Body of pancreas (tissue), 4 donors: ENCODE measurements around the gene GLCCI1. TPM values are rescaled to one million over a fixed set of nuclear protein-coding genes. Genes with fewer than 3 reads are reported as not detected.
A peak's percentile ranks its signal among the peaks of the same experiment; 100 is the strongest.
"Not testable (repeated sequence)": the region's sequence is repeated elsewhere in the genome, so short reads cannot be mapped to it uniquely, and the experiment has no call there.

Experiments
- ATAC-seq: fragments of 150-250 bp; one replicate; pipeline ENCODE4 v1.9.1; 2016
- DNase-seq, 4 donors: peaks; one replicate each; pipeline ENCODE4 v3.0.0-alpha.2; 2019
- H3K27ac ChIP-seq, 4 donors: fragments of 200-600 bp; sonication (generic); 1 replicate in 3 of 4; 2 replicates in 1 of 4; pipeline versions ENCODE4 v1.5.1 to v1.6.1; 2016 to 2019; ENCODE audit warnings: mild to moderate bottlenecking in 1 of 4, mixed read lengths in 1 of 4, moderate library complexity in 1 of 4
- H3K27me3 ChIP-seq, 2 donors: fragments of 200-600 bp; sonication (generic); one replicate each; pipeline ENCODE4 v1.6.0; 2016; ENCODE audit warnings: mild to moderate bottlenecking in 1 of 2
- H3K36me3 ChIP-seq, 2 donors: fragments of 200-600 bp; sonication (generic); replicated peaks in 1 of 2; 2 replicates each; pipeline ENCODE4 v1.5.1; 2016; ENCODE audit warnings: low read depth in 2 of 2; ENCODE audit not compliant: insufficient read depth in 1 of 2
- H3K4me1 ChIP-seq: fragments of 200-600 bp; sonication (generic); one replicate; pipeline ENCODE4 v1.6.0; 2016
- H3K4me3 ChIP-seq, 2 donors: fragments of 200-600 bp; sonication (generic); 1 replicate in 1 of 2; 2 replicates in 1 of 2; pipeline ENCODE4 v1.5.1; 2016 to 2019
- H3K9me3 ChIP-seq, 3 donors: fragments of 200-600 bp; sonication (generic); 1 replicate in 2 of 3; 2 replicates in 1 of 3; pipeline ENCODE4 v1.5.1; 2016
- CTCF ChIP-seq, 7 experiments: fragments of 450-650 bp in 4 of 7; fragments of 200-600 bp in 3 of 7; sonication (generic) in 3 of 7; IDR thresholded peaks; one replicate each; pipeline ENCODE4 v1.5.1; 2016 to 2019; ENCODE audit warnings: antibody characterized with exemption in 7 of 7
- POLR2A ChIP-seq, 3 donors: fragments of 450-650 bp; IDR thresholded peaks; one replicate each; pipeline ENCODE4 v1.6.1; 2016; ENCODE audit warnings: antibody characterized with exemption in 3 of 3, mild to moderate bottlenecking in 2 of 3
- WGBS, 2 donors: methylation state at CpG; one replicate each; pipeline ENCODE4 v1.1.5; 2017; 5-methylcytosine and 5-hydroxymethylcytosine counted together
- intact Hi-C: fragments of 100-400 bp; cut with DNase I; formaldehyde crosslinking; loops from one replicate; pipeline ENCODE4 v1.15.1; 2023
- total RNA-seq, 2 donors: library from RNA; depleted of rRNA; stranded (reverse); fragments of >200 nt; gene quantifications; one replicate each; pipeline ENCODE4 v1.1.0, GENCODE V29; 2016

The GLCCI1 gene
- total RNA-seq, 2 donors from 2014 or later = 5.9 to 8.3 TPM

- Histone ChIP-seq H3K36me3 (no peaks in the 10 kb centered on the region), H3K4me1 (no peaks in the 10 kb centered on the region), H3K27me3 (no peaks in the 10 kb centered on the region), H3K27ac (no peak overlapping the region), H3K4me3 (no peak overlapping the region), H3K9me3 (peaks cover 0 to 3% (median 0%) of the 10 kb centered on the region in 3 donors)
- DNase-seq = no peak
- WGBS, 2 donors = 77 to 85% methylated on average over 2 of the region's 2 CpGs
- TF ChIP-seq POLR2A (IDR thresholded peaks at IDR 0.05) = no peak
- TF ChIP-seq CTCF (IDR thresholded peaks at IDR 0.05) = no peak
- no peak for ATAC-seq
- intact Hi-C loops = no loop called here
Measured at GRCh38 chr7:7990441-7990761, 21.8 kb downstream of the GLCCI1 start.

GRCh38 chr7:7992506-7992905 is 23.9 kb downstream of the GLCCI1 start:
- no peak for TF ChIP-seq POLR2A (IDR thresholded peaks at IDR 0.05)
- TF ChIP-seq CTCF (IDR thresholded peaks at IDR 0.05) = no peak
- Histone ChIP-seq H3K27ac (no peak overlapping the region), H3K27me3 (no peaks in the 10 kb centered on the region), H3K4me1 (peaks cover 15% of the 10 kb centered on the region), H3K4me3 (no peak overlapping the region), H3K36me3 (no peaks in the 10 kb centered on the region), H3K9me3 (peaks cover 0 to 5% (median 0%) of the 10 kb centered on the region in 3 donors)
- 87 to 97% methylated on average over 1 of the region's 1 CpG for WGBS, 2 donors
- ATAC-seq (no peak), DNase-seq (no peak)
- intact Hi-C loops = no loop called here

- H3K27ac ChIP-seq, DNase-seq, H3K9me3 ChIP-seq, H3K27me3 ChIP-seq, ATAC-seq, intact Hi-C loops, H3K36me3 ChIP-seq, H3K4me3 ChIP-seq: not testable (repeated sequence)
- H3K4me1 ChIP-seq = peaks cover 16% of the 10 kb centered on the region
- WGBS, 2 donors = 92 to 96% methylated on average over 6 of the region's 6 CpGs
Measured at GRCh38 chr7:7995348-7995747, 26.8 kb downstream of the GLCCI1 start.

GRCh38 chr7:7996568-7996967 is 28.0 kb downstream of the GLCCI1 start:
- peaks cover 16% of the 10 kb centered on the region for H3K4me1 ChIP-seq
- no peaks in the 10 kb centered on the region for H3K36me3 ChIP-seq
- DNase-seq (no peak), ATAC-seq (peak; percentile 30)
- peaks cover 0 to 5% (median 0%) of the 10 kb centered on the region in 3 donors for H3K9me3 ChIP-seq
- intact Hi-C loops = no loop called here
- peak overlapping the region in 2 of 4 donors; percentile 30 to 42 for H3K27ac ChIP-seq
- TF ChIP-seq POLR2A (IDR thresholded peaks at IDR 0.05) = no peak
- TF ChIP-seq CTCF (IDR thresholded peaks at IDR 0.05) = no peak
- H3K4me3 ChIP-seq = no peak overlapping the region
- H3K27me3 ChIP-seq = no peaks in the 10 kb centered on the region

- no peak for TF ChIP-seq CTCF (IDR thresholded peaks at IDR 0.05)
- TF ChIP-seq POLR2A (IDR thresholded peaks at IDR 0.05) = no peak
- Histone ChIP-seq H3K9me3 (peaks cover 0 to under 1% (median 0%) of the 10 kb centered on the region in 3 donors), H3K4me3 (no peak overlapping the region), H3K27me3 (no peaks in the 10 kb centered on the region), H3K36me3 (no peaks in the 10 kb centered on the region), H3K4me1 (peaks cover 22% of the 10 kb centered on the region), H3K27ac (no peak overlapping the region)
- intact Hi-C loops = no loop called here
- 44 to 63% methylated on average over 1 of the region's 1 CpG for WGBS, 2 donors
- DNase-seq = no peak
- ATAC-seq = no peak
Measured at GRCh38 chr7:8000315-8000941, 31.8 kb downstream of the GLCCI1 start.
